Measurements from ENCODE around the gene CIAPIN1.

Gene CIAPIN1

GRCh38 chr16:57384248-57385070 lies 62.7 kb downstream of the CIAPIN1 start:
- DNase-seq (ENCODE audit: low read depth in 2 of 3, low spot score in 1 of 3) = no peak

- no peak for DNase-seq (ENCODE audit: low read depth in 2 of 3, low spot score in 1 of 3)
Observed at GRCh38 chr16:57383276-57384247, 63.6 kb downstream of the CIAPIN1 start.

DNA sequence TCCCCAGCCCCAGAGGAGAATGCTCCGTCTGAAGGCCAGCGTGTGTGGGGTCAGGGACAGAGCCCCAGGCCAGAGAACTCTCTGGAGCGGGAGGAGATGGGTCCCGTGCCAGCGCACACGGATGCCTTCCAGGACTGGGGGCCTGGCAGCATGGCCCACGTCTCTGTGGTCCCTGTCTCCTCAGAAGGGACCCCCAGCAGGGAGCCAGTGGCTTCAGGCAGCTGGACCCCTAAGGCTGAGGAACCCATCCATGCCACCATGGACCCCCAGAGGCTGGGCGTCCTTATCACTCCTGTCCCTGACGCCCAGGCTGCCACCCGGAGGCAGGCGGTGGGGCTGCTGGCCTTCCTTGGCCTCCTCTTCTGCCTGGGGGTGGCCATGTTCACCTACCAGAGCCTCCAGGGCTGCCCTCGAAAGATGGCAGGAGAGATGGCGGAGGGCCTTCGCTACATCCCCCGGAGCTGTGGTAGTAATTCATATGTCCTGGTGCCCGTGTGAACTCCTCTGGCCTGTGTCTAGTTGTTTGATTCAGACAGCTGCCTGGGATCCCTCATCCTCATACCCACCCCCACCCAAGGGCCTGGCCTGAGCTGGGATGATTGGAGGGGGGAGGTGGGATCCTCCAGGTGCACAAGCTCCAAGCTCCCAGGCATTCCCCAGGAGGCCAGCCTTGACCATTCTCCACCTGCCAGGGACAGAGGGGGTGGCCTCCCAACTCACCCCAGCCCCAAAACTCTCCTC lies 64.5 kb downstream of the CIAPIN1 start:
- no peak for DNase-seq (ENCODE audit: low read depth in 2 of 3, low spot score in 1 of 3)

- DNase-seq (ENCODE audit: low read depth in 2 of 3, low spot score in 1 of 3) = no peak
Observed at GRCh38 chr16:57381791-57382534, 65.2 kb downstream of the CIAPIN1 start.

GRCh38 chr16:57380671-57381462 lies 66.3 kb downstream of the CIAPIN1 start:
- no peak for DNase-seq (ENCODE audit: low read depth in 2 of 3, low spot score in 1 of 3)

DNA sequence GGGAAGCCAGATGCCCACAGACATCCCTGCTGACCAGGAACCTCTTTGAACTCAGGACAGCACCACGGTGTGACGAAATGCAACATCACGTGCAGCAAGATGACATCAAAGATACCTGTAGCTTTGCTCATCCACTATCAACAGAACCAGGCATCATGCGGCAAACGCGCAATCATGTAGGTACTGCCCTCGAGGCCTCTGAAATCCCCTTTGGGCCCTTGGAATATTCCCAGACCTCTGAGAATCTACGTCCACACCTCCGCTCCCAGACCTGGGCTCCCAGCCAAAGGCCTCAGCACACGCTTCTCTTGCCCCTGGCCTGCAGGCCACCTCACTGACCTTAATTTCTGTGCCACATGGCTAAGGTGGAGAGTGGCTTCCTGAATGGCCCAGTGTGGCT lies 67.6 kb downstream of the CIAPIN1 start:
- no peak for DNase-seq (ENCODE audit: low read depth in 2 of 3, low spot score in 1 of 3)
